ENCODE measurements around the gene TNNC2. TPM values are rescaled to one million over a fixed set of nuclear protein-coding genes. Genes with fewer than 3 reads are reported as not detected.
A peak's percentile ranks its signal among the peaks of the same experiment; 100 is the strongest.

The TNNC2 gene
- total and polyA plus RNA-seq, 2 experiments from 2014 or later, result 0.59 to 32.5 TPM

- H3K4me1 ChIP-seq (ENCODE audit: insufficient read depth), result peaks cover 15% of the 10 kb centered on the region
- peaks cover 13% of the 10 kb centered on the region for H3K36me3 Mint-ChIP-seq (ENCODE audit: low read depth)
- no peak for DNase-seq (ENCODE audit: low spot score)
- H2AFZ ChIP-seq, result no peak overlapping the region
- 0 out of 2 replicates have a peak, but pooled peaks cover under 1% of the 10 kb centered on the region for H4K20me1 ChIP-seq (replicated peaks; ENCODE audit: insufficient read depth)
- H3K4me3 ChIP-seq, result no peak overlapping the region
- no peaks in the 10 kb centered on the region for H3K9me2 ChIP-seq (ENCODE audit: insufficient read depth)
- H3K4me3 Mint-ChIP-seq, result no peak overlapping the region
- no peak overlapping the region for H3K27ac ChIP-seq (ENCODE audit: low read depth)
- no peak overlapping the region for H3K4me2 ChIP-seq
- peaks cover 31% of the 10 kb centered on the region for H3K27me3 Mint-ChIP-seq (ENCODE audit: insufficient read depth, low read depth, poor library complexity)
- no peak for ATAC-seq
- TF ChIP-seq EZH2phosphoT487 (IDR thresholded peaks at IDR 0.05; ENCODE audit: unreplicated experiment) (no peak), ZNF114 (CRISPR knock-in tag; IDR thresholded peaks at IDR 0.05) (no peak)
- no peak overlapping the region for H3K27ac Mint-ChIP-seq
- H3K4me1 Mint-ChIP-seq, result peaks cover 29% of the 10 kb centered on the region
- H3K79me2 ChIP-seq (replicated peaks; ENCODE audit: insufficient read depth), result no peaks in the 10 kb centered on the region
- H3K9me3 Mint-ChIP-seq, result no peaks in the 10 kb centered on the region; the same call in 1 of the 3 replicates
- peaks cover 27% of the 10 kb centered on the region for H3F3A ChIP-seq (replicated peaks; ENCODE audit: low read depth)
- H3K27me3 ChIP-seq (ENCODE audit: insufficient read depth), result peaks cover 9% of the 10 kb centered on the region
- peaks cover 1% of the 10 kb centered on the region; the same call in 1 of the 2 replicates for H3K36me3 ChIP-seq (ENCODE audit: insufficient read depth)
Measured at GRCh38 chr20:45821947-45822346, 5.2 kb downstream of the TNNC2 start.

DNA sequence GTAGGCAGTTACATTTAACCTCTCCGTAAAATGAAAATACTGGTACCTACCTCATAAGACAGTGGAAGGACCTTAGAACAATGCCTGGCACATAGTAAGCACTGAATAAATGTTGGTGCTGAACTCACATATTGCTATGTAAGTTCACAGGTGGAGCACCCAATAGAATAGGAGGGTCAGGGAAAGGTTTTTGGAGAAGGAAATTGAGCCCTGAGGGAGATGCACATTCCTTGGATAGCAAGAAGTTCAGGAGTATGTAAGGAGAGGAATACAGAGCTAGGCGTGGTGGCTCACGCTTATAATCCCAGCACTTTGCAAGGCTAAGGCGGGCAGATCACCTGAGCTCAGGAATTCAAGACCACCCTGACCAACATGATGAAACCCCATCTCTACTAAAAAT, 7.6 kb downstream of the TNNC2 start:
- no peak overlapping the region for H3K27ac Mint-ChIP-seq
- peak overlapping the region; percentile 7; the same call in 1 of the 2 replicates for H3K27ac ChIP-seq (ENCODE audit: low read depth)
- peaks cover 9% of the 10 kb centered on the region; the same call in 1 of the 2 replicates for H4K20me1 ChIP-seq (replicated peaks; ENCODE audit: insufficient read depth)
- no peak overlapping the region for H2AFZ ChIP-seq
- no peak for ATAC-seq
- peaks cover 9% of the 10 kb centered on the region for H3K27me3 ChIP-seq (ENCODE audit: insufficient read depth)
- H3F3A ChIP-seq (replicated peaks; ENCODE audit: low read depth), result peaks cover 42% of the 10 kb centered on the region
- no peak overlapping the region for H3K4me2 ChIP-seq
- peaks cover 22% of the 10 kb centered on the region for H3K36me3 ChIP-seq (ENCODE audit: insufficient read depth)
- H3K4me3 Mint-ChIP-seq, result no peak overlapping the region
- H3K79me2 ChIP-seq (replicated peaks; ENCODE audit: insufficient read depth), result peaks cover 8% of the 10 kb centered on the region
- H3K4me3 ChIP-seq, result no peak overlapping the region
- peaks cover 24% of the 10 kb centered on the region for H3K27me3 Mint-ChIP-seq (ENCODE audit: insufficient read depth, low read depth, poor library complexity)
- no peaks in the 10 kb centered on the region; the same call in 1 of the 3 replicates for H3K9me3 Mint-ChIP-seq
- H3K9me2 ChIP-seq (ENCODE audit: insufficient read depth), result no peaks in the 10 kb centered on the region
- H3K4me1 ChIP-seq (ENCODE audit: insufficient read depth), result peaks cover 12% of the 10 kb centered on the region
- peaks cover 36% of the 10 kb centered on the region for H3K36me3 Mint-ChIP-seq (ENCODE audit: low read depth)
- DNase-seq (ENCODE audit: low spot score), result no peak
- peaks cover 24% of the 10 kb centered on the region for H3K4me1 Mint-ChIP-seq
- TF ChIP-seq ZNF114 (CRISPR knock-in tag; IDR thresholded peaks at IDR 0.05), result no peak
- TF ChIP-seq, protein P1, sequence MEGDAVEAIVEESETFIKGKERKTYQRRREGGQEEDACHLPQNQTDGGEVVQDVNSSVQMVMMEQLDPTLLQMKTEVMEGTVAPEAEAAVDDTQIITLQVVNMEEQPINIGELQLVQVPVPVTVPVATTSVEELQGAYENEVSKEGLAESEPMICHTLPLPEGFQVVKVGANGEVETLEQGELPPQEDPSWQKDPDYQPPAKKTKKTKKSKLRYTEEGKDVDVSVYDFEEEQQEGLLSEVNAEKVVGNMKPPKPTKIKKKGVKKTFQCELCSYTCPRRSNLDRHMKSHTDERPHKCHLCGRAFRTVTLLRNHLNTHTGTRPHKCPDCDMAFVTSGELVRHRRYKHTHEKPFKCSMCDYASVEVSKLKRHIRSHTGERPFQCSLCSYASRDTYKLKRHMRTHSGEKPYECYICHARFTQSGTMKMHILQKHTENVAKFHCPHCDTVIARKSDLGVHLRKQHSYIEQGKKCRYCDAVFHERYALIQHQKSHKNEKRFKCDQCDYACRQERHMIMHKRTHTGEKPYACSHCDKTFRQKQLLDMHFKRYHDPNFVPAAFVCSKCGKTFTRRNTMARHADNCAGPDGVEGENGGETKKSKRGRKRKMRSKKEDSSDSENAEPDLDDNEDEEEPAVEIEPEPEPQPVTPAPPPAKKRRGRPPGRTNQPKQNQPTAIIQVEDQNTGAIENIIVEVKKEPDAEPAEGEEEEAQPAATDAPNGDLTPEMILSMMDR (conservative IDR thresholded peaks at IDR 0.05; ENCODE audit: low read depth in 2 of 2), result no peak
- TF ChIP-seq ZNF331 (CRISPR knock-in tag; IDR thresholded peaks at IDR 0.05; ENCODE audit: low read depth), result no peak
- TF ChIP-seq POLR2AphosphoS5 (IDR thresholded peaks at IDR 0.05; ENCODE audit: low read depth), result no peak
- no peak for TF ChIP-seq EZH2 (IDR thresholded peaks at IDR 0.05; ENCODE audit: low read depth, unreplicated experiment)
- no peak for TF ChIP-seq ZNF462 (CRISPR knock-in tag; IDR thresholded peaks at IDR 0.05)
- TF ChIP-seq EZH2phosphoT487 (IDR thresholded peaks at IDR 0.05; ENCODE audit: unreplicated experiment), result no peak
- no peak for TF ChIP-seq STAT1 (IDR thresholded peaks at IDR 0.05; ENCODE audit: unreplicated experiment)
- TF ChIP-seq, protein P2, sequence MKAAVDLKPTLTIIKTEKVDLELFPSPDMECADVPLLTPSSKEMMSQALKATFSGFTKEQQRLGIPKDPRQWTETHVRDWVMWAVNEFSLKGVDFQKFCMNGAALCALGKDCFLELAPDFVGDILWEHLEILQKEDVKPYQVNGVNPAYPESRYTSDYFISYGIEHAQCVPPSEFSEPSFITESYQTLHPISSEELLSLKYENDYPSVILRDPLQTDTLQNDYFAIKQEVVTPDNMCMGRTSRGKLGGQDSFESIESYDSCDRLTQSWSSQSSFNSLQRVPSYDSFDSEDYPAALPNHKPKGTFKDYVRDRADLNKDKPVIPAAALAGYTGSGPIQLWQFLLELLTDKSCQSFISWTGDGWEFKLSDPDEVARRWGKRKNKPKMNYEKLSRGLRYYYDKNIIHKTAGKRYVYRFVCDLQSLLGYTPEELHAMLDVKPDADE (IDR thresholded peaks at IDR 0.05), result no peak
- no peak for TF ChIP-seq NANOG (IDR thresholded peaks at IDR 0.05; ENCODE audit: borderline replicate concordance)
- no peak for TF ChIP-seq JUNB (IDR thresholded peaks at IDR 0.05; ENCODE audit: unreplicated experiment)
- TF ChIP-seq CREB1 (CRISPR knock-in tag; IDR thresholded peaks at IDR 0.05; ENCODE audit: low read depth), result no peak

Measured in GM23338 (cell line).